ENCODE results near the gene HPS4.
A peak's percentile ranks its signal among the peaks of the same experiment; 100 is the strongest.
"Not testable (repeated sequence)": the region's sequence is repeated elsewhere in the genome, so short reads cannot be mapped to it uniquely, and the experiment has no call there.

The HPS4 gene

GRCh38 chr22:26428515-26429457 lies 54.8 kb downstream of the HPS4 start, which contains the start of gene ASPHD2:
Gene ASPHD2 (plus strand): TSS chr22:26429260. CDS start chr22:26433616, 4,356 bp downstream.
- TF ChIP-seq POLR2AphosphoS5 (IDR thresholded peaks at IDR 0.05; ENCODE audit: low read depth, low read length) (no peak), PAX5 (IDR thresholded peaks at IDR 0.05; ENCODE audit: insufficient read depth, low read length, severe bottlenecking) (no peak), SPI1 (IDR thresholded peaks at IDR 0.05; ENCODE audit: low read depth, low read length) (peak; percentile 97)
- FAIRE-seq (peak; percentile 91), DNase-seq (ENCODE audit: insufficient read length, low spot score) (peak; percentile 77)

GRCh38 chr22:26426924-26427323 lies 56.7 kb downstream of the HPS4 start:
- no peak for TF ChIP-seq TAF1 (IDR thresholded peaks at IDR 0.05; ENCODE audit: low read depth, low read length)
- no peak for TF ChIP-seq SPI1 (IDR thresholded peaks at IDR 0.05; ENCODE audit: low read depth, low read length)
- TF ChIP-seq POU2F2 (IDR thresholded peaks at IDR 0.05; ENCODE audit: low read depth, low read length) = no peak
- no peak for TF ChIP-seq POLR2AphosphoS5 (IDR thresholded peaks at IDR 0.05; ENCODE audit: low read depth, low read length)
- TF ChIP-seq POLR2A (IDR thresholded peaks at IDR 0.05; ENCODE audit: low read depth, low read length) = no peak
- FAIRE-seq = no peak
- no peak for DNase-seq (ENCODE audit: insufficient read length, low spot score)

DNA sequence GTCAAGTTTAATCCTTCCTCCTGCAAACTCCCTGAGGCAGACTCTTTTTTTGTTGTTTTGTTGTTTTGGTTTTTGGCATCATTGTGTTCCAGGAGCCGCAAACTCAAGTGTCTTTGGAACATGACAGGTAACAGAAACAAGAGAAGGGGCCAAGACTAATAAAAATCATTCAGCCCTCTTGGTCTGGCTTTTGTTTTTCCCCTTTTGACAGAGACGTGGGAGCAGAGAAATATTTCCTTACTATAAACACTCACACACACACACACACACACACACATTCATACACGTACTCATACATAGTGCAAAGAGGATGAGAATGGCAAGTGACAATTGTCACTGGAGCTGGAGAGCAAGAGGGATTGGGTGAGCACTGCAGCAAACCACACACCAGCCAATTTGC lies 65.0 kb downstream of the HPS4 start:
- TF ChIP-seq TAF1 (IDR thresholded peaks at IDR 0.05; ENCODE audit: low read depth, low read length) = no peak
- TF ChIP-seq POLR2A (IDR thresholded peaks at IDR 0.05; ENCODE audit: low read depth, low read length) = no peak
- no peak for TF ChIP-seq POLR2AphosphoS5 (IDR thresholded peaks at IDR 0.05; ENCODE audit: low read depth, low read length)
- no peak for TF ChIP-seq SPI1 (IDR thresholded peaks at IDR 0.05; ENCODE audit: low read depth, low read length)
- TF ChIP-seq POU2F2 (IDR thresholded peaks at IDR 0.05; ENCODE audit: low read depth, low read length) = no peak
- TF ChIP-seq PAX5 (IDR thresholded peaks at IDR 0.05; ENCODE audit: insufficient read depth, low read length, severe bottlenecking) = no peak
- FAIRE-seq (no peak), DNase-seq (ENCODE audit: insufficient read length, low spot score) (no peak)

DNA sequence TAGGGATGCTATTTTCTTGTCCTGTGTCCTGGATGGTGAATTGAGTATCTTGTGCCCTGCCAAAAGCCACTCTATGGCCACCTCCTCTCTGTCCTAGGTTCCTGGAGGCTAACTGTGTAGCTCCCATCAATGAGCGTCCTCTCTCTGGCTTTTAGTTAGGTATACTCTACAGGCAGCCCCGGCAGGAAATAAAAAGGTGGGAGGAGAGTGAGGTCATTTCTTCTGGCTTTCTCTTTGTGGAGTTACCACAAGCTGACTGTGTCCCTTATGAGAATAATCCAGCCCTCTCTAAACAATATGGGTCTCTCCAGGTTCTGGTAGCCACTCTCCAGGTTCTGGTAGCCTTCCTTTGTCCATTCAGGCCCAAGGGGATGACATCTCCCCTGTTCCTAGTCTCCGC lies 66.2 kb downstream of the HPS4 start:
- TF ChIP-seq PAX5 (IDR thresholded peaks at IDR 0.05; ENCODE audit: insufficient read depth, low read length, severe bottlenecking) (no peak), TAF1 (IDR thresholded peaks at IDR 0.05; ENCODE audit: low read depth, low read length) (no peak), POU2F2 (IDR thresholded peaks at IDR 0.05; ENCODE audit: low read depth, low read length) (no peak), SPI1 (IDR thresholded peaks at IDR 0.05; ENCODE audit: low read depth, low read length) (no peak), POLR2AphosphoS5 (IDR thresholded peaks at IDR 0.05; ENCODE audit: low read depth, low read length) (no peak), POLR2A (IDR thresholded peaks at IDR 0.05; ENCODE audit: low read depth, low read length) (no peak)
- FAIRE-seq = no peak
- no peak for DNase-seq (ENCODE audit: insufficient read length, low spot score)

GRCh38 chr22:26416670-26417276 lies 66.8 kb downstream of the HPS4 start:
- FAIRE-seq = no peak
- DNase-seq (ENCODE audit: insufficient read length, low spot score) = no peak
- TF ChIP-seq POU2F2 (IDR thresholded peaks at IDR 0.05; ENCODE audit: low read depth, low read length) (no peak), PAX5 (IDR thresholded peaks at IDR 0.05; ENCODE audit: insufficient read depth, low read length, severe bottlenecking) (no peak), TAF1 (IDR thresholded peaks at IDR 0.05; ENCODE audit: low read depth, low read length) (no peak), SPI1 (IDR thresholded peaks at IDR 0.05; ENCODE audit: low read depth, low read length) (no peak), POLR2AphosphoS5 (IDR thresholded peaks at IDR 0.05; ENCODE audit: low read depth, low read length) (no peak), POLR2A (IDR thresholded peaks at IDR 0.05; ENCODE audit: low read depth, low read length) (no peak)

DNA sequence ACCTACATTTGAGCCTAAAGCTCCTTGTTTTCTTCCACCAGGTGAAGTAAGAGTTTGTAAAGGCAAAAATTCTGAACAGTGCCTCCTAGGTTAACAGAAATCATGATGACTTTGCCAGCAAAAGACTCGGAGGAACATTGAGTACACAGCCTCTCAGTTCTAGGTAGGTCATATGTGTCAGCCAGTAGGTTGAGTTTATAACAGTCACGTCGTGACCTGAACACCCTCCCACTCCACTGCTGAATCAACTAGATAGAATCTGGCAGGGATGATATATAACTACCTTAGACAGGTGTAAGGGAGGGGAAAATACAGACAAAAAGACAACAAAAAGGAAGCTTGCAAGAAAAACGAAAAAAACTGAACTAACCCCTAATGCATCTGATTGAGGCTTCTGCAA lies 67.3 kb downstream of the HPS4 start:
- FAIRE-seq (no peak), DNase-seq (ENCODE audit: insufficient read length, low spot score) (no peak)
- TF ChIP-seq SPI1 (IDR thresholded peaks at IDR 0.05; ENCODE audit: low read depth, low read length) (no peak), POLR2AphosphoS5 (IDR thresholded peaks at IDR 0.05; ENCODE audit: low read depth, low read length) (no peak), TAF1 (IDR thresholded peaks at IDR 0.05; ENCODE audit: low read depth, low read length) (no peak), POU2F2 (IDR thresholded peaks at IDR 0.05; ENCODE audit: low read depth, low read length) (no peak), POLR2A (IDR thresholded peaks at IDR 0.05; ENCODE audit: low read depth, low read length) (no peak), PAX5 (IDR thresholded peaks at IDR 0.05; ENCODE audit: insufficient read depth, low read length, severe bottlenecking) (no peak)

DNA sequence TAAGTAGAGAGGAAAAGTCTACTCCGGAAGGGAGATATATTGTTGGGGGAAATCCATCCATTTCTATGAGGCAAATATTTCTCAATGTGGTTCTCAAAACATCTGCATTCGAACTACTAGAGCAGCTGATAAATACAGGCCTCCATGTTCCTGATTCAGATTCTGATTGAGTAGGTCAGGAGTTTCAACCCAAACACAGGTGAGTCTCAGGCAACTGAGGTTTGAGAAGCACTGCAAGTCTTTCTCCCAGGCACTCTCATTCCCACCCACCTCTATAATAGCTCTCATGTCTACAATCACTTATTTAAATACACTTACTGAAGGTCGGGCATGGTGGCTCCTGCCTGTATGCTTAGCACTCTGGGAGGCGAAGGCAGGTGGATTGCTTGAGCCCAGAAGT lies 69.2 kb downstream of the HPS4 start:
- no peak for DNase-seq (ENCODE audit: insufficient read length, low spot score)
- TF ChIP-seq POLR2A (IDR thresholded peaks at IDR 0.05; ENCODE audit: low read depth, low read length) = no peak
- no peak for TF ChIP-seq TAF1 (IDR thresholded peaks at IDR 0.05; ENCODE audit: low read depth, low read length)
- no peak for TF ChIP-seq POLR2AphosphoS5 (IDR thresholded peaks at IDR 0.05; ENCODE audit: low read depth, low read length)
- TF ChIP-seq POU2F2 (IDR thresholded peaks at IDR 0.05; ENCODE audit: low read depth, low read length) = no peak
- no peak for TF ChIP-seq PAX5 (IDR thresholded peaks at IDR 0.05; ENCODE audit: insufficient read depth, low read length, severe bottlenecking)
- TF ChIP-seq SPI1 (IDR thresholded peaks at IDR 0.05; ENCODE audit: low read depth, low read length) = no peak
- FAIRE-seq = no peak

DNA sequence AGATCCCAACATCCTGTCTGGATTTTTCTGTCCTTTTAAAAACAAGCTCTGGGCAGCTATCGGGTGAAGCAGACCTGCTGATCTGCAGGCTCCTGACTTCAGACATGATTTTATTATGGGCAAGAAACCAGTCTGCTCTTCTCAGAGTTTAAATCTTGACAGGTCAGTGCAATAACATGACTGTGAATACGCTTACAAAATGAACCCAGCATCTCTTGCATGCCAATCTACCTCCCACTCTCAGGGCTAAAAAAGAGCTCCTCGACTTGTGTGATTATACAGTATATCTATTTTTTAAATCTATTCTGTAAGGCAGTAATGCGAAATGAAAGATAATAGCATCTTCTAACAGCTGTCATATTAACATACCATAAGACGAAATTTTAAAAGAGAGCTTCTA lies 73.2 kb downstream of the HPS4 start:
- no peak for FAIRE-seq
- TF ChIP-seq POLR2A (IDR thresholded peaks at IDR 0.05; ENCODE audit: low read depth, low read length) (no peak), POLR2AphosphoS5 (IDR thresholded peaks at IDR 0.05; ENCODE audit: low read depth, low read length) (no peak), SPI1 (IDR thresholded peaks at IDR 0.05; ENCODE audit: low read depth, low read length) (no peak), PAX5 (IDR thresholded peaks at IDR 0.05; ENCODE audit: insufficient read depth, low read length, severe bottlenecking) (no peak), POU2F2 (IDR thresholded peaks at IDR 0.05; ENCODE audit: low read depth, low read length) (no peak), TAF1 (IDR thresholded peaks at IDR 0.05; ENCODE audit: low read depth, low read length) (no peak)
- no peak for DNase-seq (ENCODE audit: insufficient read length, low spot score)

GRCh38 chr22:26409719-26410335 lies 73.8 kb downstream of the HPS4 start:
- DNase-seq (ENCODE audit: insufficient read length, low spot score) (no peak), FAIRE-seq (no peak)
- TF ChIP-seq POU2F2 (IDR thresholded peaks at IDR 0.05; ENCODE audit: low read depth, low read length) (no peak), POLR2AphosphoS5 (IDR thresholded peaks at IDR 0.05; ENCODE audit: low read depth, low read length) (no peak), SPI1 (IDR thresholded peaks at IDR 0.05; ENCODE audit: low read depth, low read length) (no peak), PAX5 (IDR thresholded peaks at IDR 0.05; ENCODE audit: insufficient read depth, low read length, severe bottlenecking) (no peak)

- not testable (repeated sequence) for DNase-seq (ENCODE audit: insufficient read length, low spot score); FAIRE-seq
Observed at GRCh38 chr22:26408562-26409220, 74.9 kb downstream of the HPS4 start.
